ENCODE data around the gene SORT1. TPM values are rescaled to one million over a fixed set of nuclear protein-coding genes. Genes with fewer than 3 reads are reported as not detected.

Gene SORT1
- total RNA-seq, 4 donors from 2014 or later: 126 to 140 (median 130) TPM

GRCh38 chr1:109269212-109269980 is 128.3 kb downstream of the SORT1 start:
- TF ChIP-seq CTCF (IDR thresholded peaks at IDR 0.05; ENCODE audit: low read depth): no peak

DNA sequence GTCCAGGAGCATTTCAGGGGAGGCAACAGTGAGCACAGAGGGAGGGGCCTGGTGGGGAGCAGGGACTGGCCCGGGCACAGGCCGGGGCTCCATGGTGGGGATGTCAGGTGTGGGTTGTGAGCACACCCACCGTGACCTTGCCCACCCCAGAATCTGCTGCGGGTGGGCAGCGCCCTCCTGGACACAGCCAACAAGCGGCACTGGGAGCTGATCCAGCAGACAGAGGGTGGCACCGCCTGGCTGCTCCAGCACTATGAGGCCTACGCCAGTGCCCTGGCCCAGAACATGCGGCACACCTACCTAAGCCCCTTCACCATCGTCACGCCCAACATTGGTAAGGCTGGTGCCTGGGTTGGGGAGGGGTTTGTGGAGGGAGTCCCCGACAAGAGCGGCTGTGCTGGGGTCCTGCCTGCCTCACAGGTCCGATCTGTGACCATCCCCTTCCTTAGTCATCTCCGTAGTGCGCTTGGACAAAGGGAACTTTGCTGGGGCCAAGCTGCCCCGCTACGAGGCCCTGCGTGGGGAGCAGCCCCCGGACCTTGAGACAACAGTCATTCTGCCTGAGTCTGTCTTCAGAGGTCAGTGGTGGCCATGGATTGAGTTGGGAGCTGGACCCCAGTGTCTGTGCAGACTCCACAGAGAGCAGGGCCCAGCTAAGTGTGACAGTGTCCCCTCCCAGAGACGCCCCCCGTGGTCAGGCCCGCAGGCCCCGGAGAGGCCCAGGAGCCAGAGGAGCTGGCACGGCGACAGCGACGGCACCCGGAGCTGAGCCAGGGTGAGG is 129.1 kb downstream of the SORT1 start:
- no peak for TF ChIP-seq CTCF (IDR thresholded peaks at IDR 0.05; ENCODE audit: low read depth)

DNA sequence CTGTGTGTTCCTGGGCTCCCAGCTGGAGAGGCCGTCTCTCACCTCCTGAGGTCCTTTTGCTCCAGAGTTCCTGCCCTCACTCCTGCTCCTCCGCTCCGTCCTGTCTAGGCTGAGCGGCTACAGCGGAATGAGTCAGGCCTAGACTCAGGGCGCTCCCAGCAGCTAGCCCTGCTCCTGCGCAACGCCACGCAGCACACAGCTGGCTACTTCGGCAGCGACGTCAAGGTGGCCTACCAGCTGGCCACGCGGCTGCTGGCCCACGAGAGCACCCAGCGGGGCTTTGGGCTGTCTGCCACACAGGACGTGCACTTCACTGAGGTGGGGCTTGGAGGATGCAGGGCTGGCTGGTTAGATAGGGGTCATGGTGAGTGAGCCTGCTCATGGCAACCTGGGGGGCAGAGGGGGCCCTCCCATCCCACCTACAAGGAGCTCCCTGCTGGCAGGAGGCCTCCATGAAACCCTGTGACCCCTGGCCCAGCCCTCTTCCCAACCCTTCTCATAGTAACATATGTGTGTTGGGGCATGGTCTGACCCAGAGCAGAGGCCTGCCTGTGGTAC is 129.9 kb downstream of the SORT1 start:
- TF ChIP-seq CTCF (IDR thresholded peaks at IDR 0.05; ENCODE audit: low read depth): no peak

DNA sequence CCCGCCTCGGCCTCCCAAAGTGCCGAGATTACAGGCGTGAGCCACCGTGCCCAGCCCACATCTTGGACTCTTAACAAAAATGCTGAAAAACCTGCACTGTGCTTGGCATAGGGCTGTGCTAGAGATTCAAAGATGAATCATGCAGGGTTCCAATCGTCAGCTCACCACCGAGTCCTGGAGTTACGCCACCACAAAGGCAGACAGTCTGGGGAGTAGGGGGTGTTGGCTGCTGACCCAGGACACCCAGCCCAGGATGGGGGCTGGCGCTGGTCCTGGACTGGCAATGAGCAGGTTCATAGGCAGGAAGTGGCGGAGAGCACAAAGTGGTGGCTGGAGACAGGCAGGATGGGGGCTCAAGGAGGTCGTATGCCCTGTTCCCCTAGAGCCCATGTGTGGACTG is 130.8 kb downstream of the SORT1 start:
- no peak for TF ChIP-seq CTCF (IDR thresholded peaks at IDR 0.05; ENCODE audit: low read depth)

DNA sequence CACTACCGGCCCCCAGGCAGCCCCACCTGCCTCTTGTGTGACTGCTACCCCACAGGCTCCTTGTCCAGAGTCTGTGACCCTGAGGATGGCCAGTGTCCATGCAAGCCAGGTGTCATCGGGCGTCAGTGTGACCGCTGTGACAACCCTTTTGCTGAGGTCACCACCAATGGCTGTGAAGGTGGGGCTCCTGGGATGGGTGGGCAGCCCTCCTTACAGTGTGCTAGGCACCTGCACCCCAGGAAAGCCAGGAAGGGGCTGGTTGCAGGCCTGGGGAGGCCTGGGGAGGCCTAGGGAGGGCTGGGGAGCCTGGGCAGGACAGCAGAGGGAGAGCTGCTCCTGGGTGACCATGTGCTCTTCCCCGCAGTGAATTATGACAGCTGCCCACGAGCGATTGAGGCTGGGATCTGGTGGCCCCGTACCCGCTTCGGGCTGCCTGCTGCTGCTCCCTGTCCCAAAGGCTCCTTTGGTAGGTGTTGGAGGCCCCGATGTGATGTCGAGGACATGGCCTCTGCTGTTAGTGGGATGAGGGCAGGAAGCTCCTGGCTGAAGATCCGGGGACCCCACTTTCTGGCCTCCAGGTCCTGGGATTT is 131.9 kb downstream of the SORT1 start:
- TF ChIP-seq CTCF (IDR thresholded peaks at IDR 0.05; ENCODE audit: low read depth): no peak

DNA sequence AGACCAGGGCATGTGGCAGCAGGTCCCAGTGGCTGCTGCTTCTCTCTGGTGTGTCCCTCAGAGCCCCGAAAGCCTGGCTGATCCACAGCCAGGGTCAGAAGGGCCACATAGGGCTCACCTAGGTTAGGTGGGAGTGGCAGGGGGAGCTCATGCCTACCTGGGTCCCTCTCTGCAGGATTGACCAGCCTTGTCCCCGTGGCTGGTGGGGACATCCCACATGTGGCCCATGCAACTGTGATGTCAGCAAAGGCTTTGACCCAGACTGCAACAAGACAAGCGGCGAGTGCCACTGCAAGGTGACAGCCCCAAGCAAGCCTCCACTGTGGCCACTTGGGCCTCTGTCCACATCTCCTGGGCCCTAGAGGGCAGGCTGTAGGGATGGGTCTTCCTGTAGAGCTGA is 132.7 kb downstream of the SORT1 start:
- TF ChIP-seq CTCF (IDR thresholded peaks at IDR 0.05; ENCODE audit: low read depth): no peak

GRCh38 chr1:109264379-109264755 is 133.4 kb downstream of the SORT1 start:
- TF ChIP-seq CTCF (IDR thresholded peaks at IDR 0.05; ENCODE audit: low read depth): no peak

All from subcutaneous adipose tissue (tissue), 4 donors.